ENCODE data around the gene SBNO2.

The SBNO2 gene

GRCh38 chr19:1122021-1122971 lies 51.8 kb downstream of the SBNO2 start:
- no peak for TF ChIP-seq TAF1 (IDR thresholded peaks at IDR 0.05; ENCODE audit: borderline replicate concordance, insufficient read depth, low read length)
- no peak for TF ChIP-seq FOXP2 (optimal IDR thresholded peaks at IDR 0.05; ENCODE audit: borderline replicate concordance, extremely low read depth, extremely low read length, insufficient read depth)
- no peak for TF ChIP-seq REST (IDR thresholded peaks at IDR 0.05; ENCODE audit: insufficient read depth in 1 of 2, low read depth in 2 of 2, low read length in 2 of 2)
- no peak for TF ChIP-seq SIN3A (IDR thresholded peaks at IDR 0.05; ENCODE audit: borderline replicate concordance, insufficient read depth, low read length)
- TF ChIP-seq POLR2AphosphoS5 (IDR thresholded peaks at IDR 0.05; ENCODE audit: low read depth, low read length): no peak

GRCh38 chr19:1121395-1121794 lies 52.7 kb downstream of the SBNO2 start:
- TF ChIP-seq POLR2AphosphoS5 (IDR thresholded peaks at IDR 0.05; ENCODE audit: low read depth, low read length): no peak
- TF ChIP-seq TAF1 (IDR thresholded peaks at IDR 0.05; ENCODE audit: borderline replicate concordance, insufficient read depth, low read length): no peak
- TF ChIP-seq REST (IDR thresholded peaks at IDR 0.05; ENCODE audit: insufficient read depth in 1 of 2, low read depth in 2 of 2, low read length in 2 of 2): no peak
- TF ChIP-seq SIN3A (IDR thresholded peaks at IDR 0.05; ENCODE audit: borderline replicate concordance, insufficient read depth, low read length): no peak
- TF ChIP-seq FOXP2 (optimal IDR thresholded peaks at IDR 0.05; ENCODE audit: borderline replicate concordance, extremely low read depth, extremely low read length, insufficient read depth): no peak

- TF ChIP-seq FOXP2 (optimal IDR thresholded peaks at IDR 0.05; ENCODE audit: borderline replicate concordance, extremely low read depth, extremely low read length, insufficient read depth): no peak
- TF ChIP-seq REST (IDR thresholded peaks at IDR 0.05; ENCODE audit: insufficient read depth in 1 of 2, low read depth in 2 of 2, low read length in 2 of 2): no peak
- no peak for TF ChIP-seq TAF1 (IDR thresholded peaks at IDR 0.05; ENCODE audit: borderline replicate concordance, insufficient read depth, low read length)
- no peak for TF ChIP-seq SIN3A (IDR thresholded peaks at IDR 0.05; ENCODE audit: borderline replicate concordance, insufficient read depth, low read length)
- TF ChIP-seq POLR2AphosphoS5 (IDR thresholded peaks at IDR 0.05; ENCODE audit: low read depth, low read length): no peak
Measured at GRCh38 chr19:1119475-1120217, 54.4 kb downstream of the SBNO2 start.

GRCh38 chr19:1118999-1119398 lies 55.1 kb downstream of the SBNO2 start:
- TF ChIP-seq SIN3A (IDR thresholded peaks at IDR 0.05; ENCODE audit: borderline replicate concordance, insufficient read depth, low read length): no peak
- TF ChIP-seq FOXP2 (optimal IDR thresholded peaks at IDR 0.05; ENCODE audit: borderline replicate concordance, extremely low read depth, extremely low read length, insufficient read depth): no peak
- TF ChIP-seq POLR2AphosphoS5 (IDR thresholded peaks at IDR 0.05; ENCODE audit: low read depth, low read length): no peak
- TF ChIP-seq TAF1 (IDR thresholded peaks at IDR 0.05; ENCODE audit: borderline replicate concordance, insufficient read depth, low read length): no peak
- TF ChIP-seq REST (IDR thresholded peaks at IDR 0.05; ENCODE audit: insufficient read depth in 1 of 2, low read depth in 2 of 2, low read length in 2 of 2): no peak
